Dedifferentiated amniotic fluid mesenchymal stem cell (primary cell): ENCODE measurements around the gene VSTM4.
A peak's percentile ranks its signal among the peaks of the same experiment; 100 is the strongest.

Source experiments
- DNase-seq: peaks from one replicate; pipeline ENCODE4 v3.0.0-alpha.2; 2016; ENCODE audit errors: extremely low spot score

Gene VSTM4

GRCh38 chr10:49141541-49142332 lies 26.4 kb upstream of the VSTM4 start:
- DNase-seq, result no peak

GRCh38 chr10:49140304-49141177 lies 25.2 kb upstream of the VSTM4 start:
- no peak for DNase-seq

- peak; percentile 42 for DNase-seq
Observed at GRCh38 chr10:49139846-49140195, 24.5 kb upstream of the VSTM4 start.

GRCh38 chr10:49139028-49139845 lies 23.9 kb upstream of the VSTM4 start:
- DNase-seq, result peak; percentile 26

GRCh38 chr10:49138361-49138891 lies 23.1 kb upstream of the VSTM4 start:
- no peak for DNase-seq

GRCh38 chr10:49136525-49136924 lies 21.2 kb upstream of the VSTM4 start:
- DNase-seq, result no peak

GRCh38 chr10:49135575-49136313 lies 20.4 kb upstream of the VSTM4 start:
- no peak for DNase-seq

- DNase-seq, result no peak
Observed at GRCh38 chr10:49134327-49134726, 19.0 kb upstream of the VSTM4 start.

- DNase-seq, result no peak
Observed at GRCh38 chr10:49133706-49134248, 18.5 kb upstream of the VSTM4 start, which contains the start of gene FAM170B. FAM170B (minus strand) TSS chr10:49134021; CDS start chr10:49133918, 103 bp downstream.

GRCh38 chr10:49132362-49132737 lies 17.0 kb upstream of the VSTM4 start:
- DNase-seq, result no peak

- no peak for DNase-seq
Observed at GRCh38 chr10:49131507-49132361, 16.4 kb upstream of the VSTM4 start.

GRCh38 chr10:49129376-49129775 lies 14.1 kb upstream of the VSTM4 start:
- DNase-seq, result no peak

- DNase-seq, result no peak
Observed at GRCh38 chr10:49128854-49129253, 13.5 kb upstream of the VSTM4 start.

GRCh38 chr10:49123981-49124950 lies 8.9 kb upstream of the VSTM4 start:
- DNase-seq, result no peak

- no peak for DNase-seq
Observed at GRCh38 chr10:49120911-49121310, 5.6 kb upstream of the VSTM4 start.

- no peak for DNase-seq
Observed at GRCh38 chr10:49119746-49120145, 4.4 kb upstream of the VSTM4 start.

GRCh38 chr10:49118430-49119074 lies 3.2 kb upstream of the VSTM4 start:
- DNase-seq, result no peak
